ENCODE data around the gene SMARCE1. TPM values are rescaled to one million over a fixed set of nuclear protein-coding genes. Genes with fewer than 3 reads are reported as not detected.

The SMARCE1 gene
- total RNA-seq, 1 donor from 2014 or later, result 123 TPM

GRCh38 chr17:40598619-40599467, 48.8 kb downstream of the SMARCE1 start:
- H3K4me3 ChIP-seq (ENCODE audit: low read depth, low read length), result no peak overlapping the region
- no peak for DNase-seq (ENCODE audit: low read depth)
- no peak for TF ChIP-seq CTCF (conservative IDR thresholded peaks at IDR 0.05; ENCODE audit: low read depth, low read length)

DNA sequence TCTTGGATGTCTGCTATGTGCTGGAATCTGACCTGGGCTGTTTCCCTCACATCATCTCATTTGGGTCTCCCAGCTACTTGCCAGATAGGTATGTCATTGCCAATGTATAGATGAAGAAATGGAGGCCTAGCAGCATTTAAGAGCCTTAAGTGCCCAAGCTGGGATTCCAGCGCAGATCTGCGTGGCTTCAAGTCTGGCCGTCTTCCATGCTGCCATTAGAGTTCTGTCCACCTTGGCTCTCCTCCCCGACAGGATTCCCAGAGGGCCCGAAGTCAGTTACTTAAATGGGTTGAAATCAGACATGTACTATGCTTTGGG, 49.4 kb downstream of the SMARCE1 start:
- no peak for DNase-seq (ENCODE audit: low read depth)
- no peak for TF ChIP-seq CTCF (conservative IDR thresholded peaks at IDR 0.05; ENCODE audit: low read depth, low read length)
- no peak overlapping the region for H3K4me3 ChIP-seq (ENCODE audit: low read depth, low read length)

DNA sequence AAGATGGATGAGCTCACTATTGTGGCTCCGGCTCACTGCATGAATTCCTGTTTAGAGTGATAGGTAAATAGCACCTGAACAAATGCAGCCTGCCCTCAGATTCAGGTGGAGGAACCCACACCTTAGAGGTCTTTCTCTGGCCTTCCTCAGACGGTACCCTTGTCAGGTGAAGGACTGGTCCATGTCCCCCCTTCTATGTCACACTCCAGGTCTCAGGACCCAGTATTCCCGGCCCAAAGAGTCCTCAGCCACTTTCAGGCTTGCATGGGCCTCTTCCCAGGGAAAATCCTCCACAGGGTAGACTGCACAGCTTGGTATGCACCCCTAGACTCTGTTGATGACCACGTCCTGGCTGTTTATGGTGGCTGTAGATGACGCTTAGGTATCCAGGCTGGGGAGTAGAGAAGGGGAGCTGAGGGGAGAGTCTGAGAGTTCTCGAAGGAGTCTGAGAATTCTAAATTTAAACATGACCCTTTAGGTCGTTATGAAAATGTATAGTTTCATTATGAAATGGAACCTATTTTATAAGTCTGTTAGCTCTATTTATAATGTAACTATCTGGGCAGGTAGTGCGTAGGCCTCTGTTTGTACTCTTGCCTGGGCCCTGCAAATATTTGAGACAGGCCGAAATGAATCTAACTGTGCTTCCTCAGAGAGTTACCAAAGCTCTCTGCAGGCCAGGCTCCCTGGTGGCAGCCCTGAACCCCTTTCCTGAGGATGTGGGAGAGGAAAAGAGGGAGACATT, 49.9 kb downstream of the SMARCE1 start:
- TF ChIP-seq CTCF (conservative IDR thresholded peaks at IDR 0.05; ENCODE audit: low read depth, low read length), result no peak
- no peak overlapping the region for H3K4me3 ChIP-seq (ENCODE audit: low read depth, low read length)
- DNase-seq (ENCODE audit: low read depth), result no peak

DNA sequence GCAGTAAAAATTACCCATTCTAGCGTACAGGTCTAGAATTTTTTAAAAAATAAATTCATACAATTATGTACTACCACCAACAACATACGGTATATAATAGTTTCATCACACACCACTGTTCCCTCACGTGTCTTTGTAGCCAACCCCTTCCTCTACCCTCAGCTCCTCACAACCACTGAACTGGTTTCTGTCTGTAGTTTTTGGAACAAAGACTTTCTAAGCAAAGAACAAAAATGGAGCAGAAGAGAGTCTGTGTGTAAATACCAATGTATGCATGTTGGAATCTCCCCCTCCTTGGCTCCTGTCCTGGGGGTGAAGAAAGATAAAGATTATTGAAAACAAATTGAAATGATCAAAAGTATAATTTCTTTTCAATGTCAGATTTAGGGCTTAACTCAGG, 50.5 kb downstream of the SMARCE1 start:
- TF ChIP-seq CTCF (conservative IDR thresholded peaks at IDR 0.05; ENCODE audit: low read depth, low read length), result no peak
- DNase-seq (ENCODE audit: low read depth), result no peak
- H3K4me3 ChIP-seq (ENCODE audit: low read depth, low read length), result no peak overlapping the region

DNA sequence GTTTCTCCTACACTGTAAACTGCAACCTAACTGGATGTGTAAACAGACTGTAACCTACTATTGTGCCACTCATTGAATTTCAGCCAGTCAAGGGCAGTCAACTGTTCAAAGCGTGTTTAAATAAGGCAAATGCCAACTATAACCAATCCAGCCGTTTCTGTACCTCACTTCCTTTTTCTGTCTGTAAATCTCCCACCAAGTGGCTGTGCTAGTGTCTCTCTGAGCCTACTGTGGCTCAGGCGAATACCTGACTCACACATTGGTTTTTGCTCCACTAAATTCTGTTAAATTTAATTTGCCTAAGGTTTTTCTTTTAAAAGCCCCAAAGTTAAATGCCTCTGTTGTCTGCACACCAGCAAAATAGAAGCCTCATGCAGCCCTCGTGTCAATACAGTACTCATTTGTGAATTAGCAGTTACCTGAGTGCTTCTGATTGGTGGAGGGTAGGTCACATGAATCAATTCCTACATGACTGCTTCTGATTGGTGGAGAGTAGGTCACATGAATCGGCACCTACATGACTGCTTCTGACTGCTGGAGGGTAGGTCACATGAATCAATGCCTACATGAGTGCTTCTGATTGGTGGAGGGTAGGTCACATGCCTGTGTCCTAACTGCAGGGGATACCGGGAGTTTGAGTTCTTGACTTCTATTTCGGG, 51.2 kb downstream of the SMARCE1 start:
- DNase-seq (ENCODE audit: low read depth), result no peak
- no peak for TF ChIP-seq CTCF (conservative IDR thresholded peaks at IDR 0.05; ENCODE audit: low read depth, low read length)
- H3K4me3 ChIP-seq (ENCODE audit: low read depth, low read length), result no peak overlapping the region

DNA sequence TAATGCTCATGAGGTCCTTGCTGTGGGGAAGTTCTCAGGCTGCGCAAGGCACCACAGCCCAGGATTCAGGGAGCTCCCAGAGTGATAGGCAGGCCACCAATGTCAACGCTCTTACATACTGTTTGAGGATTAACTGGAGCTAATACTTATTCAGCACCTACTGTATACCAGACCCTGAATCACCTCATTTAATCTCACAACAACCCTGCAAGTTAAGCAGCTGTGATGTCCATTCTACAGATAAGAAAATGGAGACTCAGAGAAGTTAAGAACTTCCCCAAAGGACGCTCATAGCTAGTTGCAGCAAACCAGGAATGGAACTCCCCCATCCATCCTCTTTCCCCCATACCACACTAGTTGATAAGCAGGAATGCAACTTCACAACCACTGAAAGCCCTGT, 56.9 kb downstream of the SMARCE1 start:
- no peak for DNase-seq (ENCODE audit: low read depth)
- no peak overlapping the region for H3K4me3 ChIP-seq (ENCODE audit: low read depth, low read length)
- TF ChIP-seq CTCF (conservative IDR thresholded peaks at IDR 0.05; ENCODE audit: low read depth, low read length), result no peak

Data from epithelial cell of proximal tubule (primary cell).